Measurements from ENCODE around the gene ANKRD6.

The ANKRD6 gene

GRCh38 chr6:89518352-89519055 is 85.6 kb downstream of the ANKRD6 start:
- DNase-seq, result no peak

- no peak for DNase-seq
These were observed 87.8 kb downstream of the ANKRD6 start for GRCh38 chr6:89520736-89521135.

DNA sequence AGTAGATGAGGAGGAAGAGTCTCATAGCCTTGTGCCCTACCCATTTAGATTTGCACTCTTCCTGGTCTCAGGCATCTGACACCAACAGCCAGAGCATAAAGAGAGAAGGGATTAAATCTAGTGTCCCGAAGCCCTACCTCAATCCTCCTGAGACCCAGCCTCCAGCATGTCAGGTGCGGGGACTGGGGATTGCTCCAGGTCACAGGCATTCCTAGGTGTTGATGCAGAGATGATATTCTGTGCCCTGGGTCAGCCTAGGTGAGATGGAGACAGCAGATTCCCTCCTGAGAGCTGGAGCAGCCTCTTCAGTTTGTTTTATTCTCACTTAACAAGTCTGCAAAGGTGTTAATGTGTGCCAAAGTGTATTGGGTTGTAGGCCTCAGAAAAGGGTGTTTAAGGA is 89.8 kb downstream of the ANKRD6 start:
- no peak for DNase-seq

- no peak for DNase-seq
These were observed 93.0 kb downstream of the ANKRD6 start for GRCh38 chr6:89525786-89526562.

DNA sequence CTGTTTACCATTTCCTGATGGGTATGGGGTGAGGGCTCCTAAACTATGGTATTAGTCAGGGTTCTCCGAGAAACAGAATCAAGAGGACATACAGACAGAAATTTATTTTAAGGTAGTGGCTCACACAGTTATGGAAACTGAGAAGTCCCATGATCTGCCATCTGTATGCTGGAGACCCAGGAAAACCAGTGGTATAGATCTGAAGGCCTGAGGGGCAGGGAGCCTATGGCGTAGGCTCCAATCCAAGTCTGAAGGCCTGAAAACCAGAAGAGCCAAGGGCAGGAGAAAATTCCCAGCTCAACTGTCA is 93.6 kb downstream of the ANKRD6 start:
- DNase-seq, result no peak

DNA sequence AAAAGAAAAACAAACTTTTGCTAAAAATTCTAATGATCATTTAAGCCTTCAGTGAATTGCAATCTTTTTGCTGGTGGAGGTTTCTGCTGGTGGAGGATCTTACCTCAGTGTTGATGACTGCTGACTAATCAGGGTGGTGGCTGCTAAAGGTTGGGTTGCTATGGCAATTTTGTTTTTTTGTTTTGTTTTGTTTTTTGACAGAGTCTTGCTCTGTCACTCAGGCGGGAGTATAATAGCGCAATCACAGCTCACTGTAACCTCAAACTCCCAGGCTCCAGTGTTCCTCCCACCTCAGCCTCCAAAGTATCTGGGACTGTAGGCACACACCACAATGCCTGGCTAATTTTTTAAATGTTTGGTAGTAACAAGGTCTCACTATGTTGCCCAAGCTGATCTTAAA is 94.7 kb downstream of the ANKRD6 start:
- DNase-seq, result no peak

DNA sequence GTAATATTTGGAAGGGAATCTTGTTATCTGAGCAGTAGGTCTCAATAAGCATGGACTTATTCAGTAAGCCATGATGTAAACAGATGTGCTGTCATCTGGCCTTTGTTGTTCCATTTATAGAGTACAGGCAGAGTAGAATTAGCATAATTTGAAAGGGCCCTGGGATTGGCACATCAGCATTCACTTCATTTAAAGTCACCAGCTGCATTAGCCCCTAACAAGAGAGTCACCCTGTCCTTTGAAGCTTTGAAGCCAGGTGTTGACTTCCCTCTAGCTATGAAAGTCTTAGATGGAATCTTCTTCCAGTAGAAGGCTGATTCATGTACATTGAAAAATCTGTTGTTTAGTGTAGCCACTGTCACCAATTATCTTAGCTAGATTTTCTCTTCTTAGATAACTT is 95.9 kb downstream of the ANKRD6 start:
- DNase-seq, result no peak

- DNase-seq, result no peak
These were observed 98.0 kb downstream of the ANKRD6 start for GRCh38 chr6:89530982-89531381.

DNA sequence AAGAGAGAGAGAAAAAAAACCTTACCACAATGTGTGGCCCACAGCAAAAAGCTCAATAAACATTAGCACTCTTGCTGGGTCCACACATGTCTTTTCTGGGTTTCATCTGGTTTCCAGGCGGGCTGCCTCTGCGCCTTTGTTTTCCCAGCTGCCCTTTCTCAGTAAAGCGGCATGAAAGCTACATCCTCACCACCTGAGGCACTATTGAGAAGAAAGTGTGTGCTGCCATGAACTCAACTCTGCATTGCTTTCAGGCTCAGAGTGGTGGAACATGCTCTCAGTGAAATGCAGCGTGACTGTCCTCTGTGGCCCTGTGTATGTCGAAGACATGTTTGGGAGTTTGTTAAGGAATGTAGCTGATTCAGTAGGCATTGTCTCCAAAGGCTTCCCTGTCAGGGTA is 103.3 kb downstream of the ANKRD6 start:
- DNase-seq, result no peak

DNA sequence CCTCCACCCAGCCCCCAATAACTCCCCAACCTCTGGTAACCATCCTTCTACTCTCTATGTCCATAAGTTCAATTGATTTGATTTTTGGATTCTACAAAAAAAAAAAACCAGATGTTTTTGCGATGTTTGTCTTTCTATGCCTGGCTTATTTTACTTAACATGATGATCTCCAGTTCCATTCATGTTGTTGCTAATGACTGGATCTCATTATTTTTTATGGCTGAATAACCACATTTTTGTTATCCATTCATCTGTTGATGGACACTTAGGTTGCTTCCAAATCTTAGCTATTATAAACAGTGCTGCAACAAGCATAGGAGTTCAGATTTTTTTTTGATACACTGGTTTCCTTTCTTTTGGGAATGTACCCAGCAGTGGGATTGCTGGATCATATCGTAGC is 106.8 kb downstream of the ANKRD6 start:
- no peak for DNase-seq

DNA sequence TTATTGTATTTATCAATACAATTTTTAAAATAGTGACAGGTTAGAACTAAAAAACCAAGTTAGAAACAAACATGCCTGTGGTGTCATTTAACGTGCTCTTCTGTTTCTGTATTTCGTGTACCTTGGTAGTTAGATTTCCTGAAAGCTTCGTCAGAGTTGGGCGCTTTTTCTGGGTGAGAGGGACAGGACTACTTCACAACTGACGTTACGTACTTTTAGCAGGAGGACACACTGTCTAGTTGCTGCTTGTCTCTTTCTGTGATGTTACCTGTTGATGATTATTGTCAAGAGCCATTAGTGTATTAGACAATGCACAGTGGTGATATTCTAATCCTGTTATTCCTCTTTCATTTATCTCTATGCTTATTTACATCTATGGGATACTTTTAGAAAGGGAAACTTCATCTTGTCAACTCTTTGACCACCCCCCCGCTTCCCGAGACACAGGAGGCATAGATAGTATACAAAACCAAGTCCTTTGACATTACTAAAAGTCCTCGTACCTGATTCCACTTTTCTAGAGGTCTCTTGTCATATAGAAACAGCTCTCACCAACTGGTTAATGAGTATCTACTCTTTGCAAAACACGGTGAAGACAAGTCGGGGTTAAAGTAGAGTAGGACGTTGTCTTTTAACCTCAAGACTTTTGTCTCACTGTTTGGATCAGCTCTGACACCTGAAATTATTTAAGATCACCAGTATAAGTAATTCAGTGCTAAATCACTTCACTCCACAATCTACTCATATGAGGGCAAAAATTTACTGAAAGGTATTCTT is 109.3 kb downstream of the ANKRD6 start:
- DNase-seq, result no peak

- no peak for DNase-seq
These were observed 109.9 kb downstream of the ANKRD6 start for GRCh38 chr6:89542866-89543265.

DNA sequence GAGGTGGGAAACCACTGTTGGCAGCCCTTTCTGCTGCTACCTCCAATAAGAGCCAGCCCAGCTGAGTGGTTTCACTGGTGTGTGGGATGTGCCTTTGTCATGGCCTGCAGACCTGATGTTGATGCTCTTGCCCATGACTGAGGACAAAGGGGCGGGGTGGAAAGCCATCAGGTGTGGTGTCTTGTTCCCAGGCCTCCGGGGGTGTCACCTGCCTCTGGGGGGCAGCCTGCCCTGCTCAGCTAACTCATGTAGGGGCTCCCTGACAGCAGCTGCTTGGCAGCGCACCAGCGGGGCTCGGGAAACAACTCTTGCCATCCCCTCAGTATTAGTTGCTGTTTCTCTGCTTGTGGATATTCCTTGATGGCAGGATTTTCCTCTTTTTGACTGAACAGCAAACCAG is 114.3 kb downstream of the ANKRD6 start:
- no peak for DNase-seq

DNA sequence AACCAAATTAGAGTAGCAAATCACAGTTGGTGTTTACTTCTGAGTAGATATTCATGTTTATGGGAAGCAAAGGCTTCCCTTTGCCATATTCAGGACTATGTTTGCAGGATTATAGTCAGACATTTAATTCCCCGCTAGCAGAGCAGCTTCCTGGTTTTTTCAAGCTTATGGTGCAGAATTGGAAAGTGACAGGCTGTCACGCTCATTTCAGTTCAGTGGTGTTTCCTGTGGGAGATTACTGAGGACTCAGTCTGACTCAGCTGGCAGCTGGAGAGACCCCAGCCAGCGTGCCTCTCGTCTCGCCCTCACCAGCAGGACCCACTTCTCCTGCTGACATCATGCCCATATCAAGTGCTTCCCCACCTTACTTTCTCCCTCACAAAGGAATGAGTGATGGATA is 120.5 kb downstream of the ANKRD6 start:
- no peak for DNase-seq

GRCh38 chr6:89554106-89554505 is 121.2 kb downstream of the ANKRD6 start:
- DNase-seq, result no peak

- DNase-seq, result no peak
These were observed 122.1 kb downstream of the ANKRD6 start for GRCh38 chr6:89555031-89555430.

DNA sequence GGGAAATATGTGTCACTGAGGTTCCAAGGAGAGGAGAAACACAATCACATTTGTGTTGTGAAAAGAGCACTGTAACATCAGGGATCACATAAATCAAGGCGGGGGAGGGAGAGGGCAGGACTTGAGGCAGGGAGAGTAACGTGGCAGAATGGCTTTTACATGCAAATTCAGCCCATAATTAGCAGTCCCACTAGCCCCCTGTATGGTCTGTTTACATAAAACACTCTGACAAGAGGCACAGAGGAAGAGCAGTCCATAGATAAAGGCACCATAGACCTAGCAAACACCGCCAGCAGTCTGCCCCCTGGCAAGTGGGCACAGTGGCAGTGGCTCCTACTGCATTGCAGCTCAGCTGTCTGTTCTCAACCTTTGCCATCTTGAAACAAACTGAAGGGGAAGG is 122.9 kb downstream of the ANKRD6 start:
- DNase-seq, result no peak

- DNase-seq, result no peak
These were observed 126.5 kb downstream of the ANKRD6 start for GRCh38 chr6:89559487-89559886.

DNA sequence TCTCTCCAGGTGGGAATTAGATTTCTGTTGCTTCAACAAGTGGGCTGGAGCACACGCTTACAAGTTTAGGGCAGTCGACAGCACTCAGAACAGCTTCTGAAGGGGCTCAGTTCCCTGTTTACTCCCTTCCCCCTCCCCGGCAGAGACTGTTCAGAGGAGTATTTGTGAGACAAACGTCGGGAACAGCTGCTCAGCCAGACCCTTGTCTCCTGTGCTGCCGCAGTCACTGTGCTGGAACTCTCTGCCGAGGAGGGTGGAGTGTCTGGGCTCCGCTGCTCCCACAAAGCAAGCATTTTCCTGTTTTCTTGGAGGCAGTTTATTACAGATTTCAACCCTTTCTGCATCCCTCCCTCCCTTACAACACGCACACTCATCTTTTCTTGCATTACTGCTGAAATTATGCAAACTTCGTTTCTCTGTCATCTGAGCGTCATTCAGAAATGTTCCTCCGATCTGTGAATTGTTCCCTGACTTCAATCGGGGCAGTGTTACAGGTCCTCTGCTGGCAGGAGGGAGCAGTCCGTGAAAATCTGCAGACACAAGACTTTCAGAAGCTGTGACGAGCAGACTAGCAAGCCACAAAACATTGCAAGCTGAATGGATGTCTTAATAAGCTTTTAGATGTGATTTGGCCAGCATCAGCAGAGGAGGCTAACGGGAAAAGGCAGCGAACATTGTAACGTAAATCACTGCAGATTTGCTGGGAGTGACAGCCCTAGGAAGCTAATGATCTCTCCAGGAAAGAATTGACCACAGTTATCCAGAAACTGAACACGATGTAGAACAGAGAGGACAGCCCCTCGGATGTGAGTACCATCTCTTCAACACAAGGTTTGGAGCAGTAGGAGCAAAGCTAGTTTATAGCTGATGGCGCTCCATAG is 129.4 kb downstream of the ANKRD6 start:
- DNase-seq, result no peak

- DNase-seq, result no peak
These were observed 130.9 kb downstream of the ANKRD6 start for GRCh38 chr6:89563866-89564265.

DNA sequence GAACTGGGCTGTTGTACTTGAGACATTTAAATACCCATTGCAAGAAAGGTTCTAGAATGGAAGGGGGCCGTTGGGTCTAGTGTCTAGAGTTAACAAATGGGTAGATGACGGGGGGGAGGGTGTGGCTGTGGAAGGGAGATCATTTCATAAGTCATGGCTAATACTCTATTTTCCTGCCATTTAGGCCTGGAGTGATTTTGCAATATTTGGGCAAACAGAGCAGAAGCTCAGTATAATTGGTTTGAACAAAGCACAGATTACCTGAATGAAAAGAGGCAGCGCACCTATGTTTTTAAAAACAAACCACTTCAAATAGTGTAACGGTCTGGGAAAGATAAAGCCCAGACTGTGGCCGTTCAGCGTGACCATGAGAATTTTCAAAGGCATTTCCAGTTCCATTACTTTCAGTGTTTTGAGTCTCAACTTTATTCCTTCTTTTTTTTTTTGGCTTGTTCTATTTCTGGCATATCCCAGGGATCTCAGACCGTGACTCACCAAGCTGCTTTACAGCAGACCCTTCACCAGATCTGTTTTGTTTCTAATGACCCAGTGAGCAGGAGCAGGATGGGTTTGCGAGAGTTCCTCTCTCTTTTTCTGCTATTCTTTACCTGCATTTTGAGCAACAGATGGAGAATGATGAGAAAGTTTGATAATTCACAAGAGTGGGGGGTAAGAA is 131.9 kb downstream of the ANKRD6 start:
- DNase-seq, result no peak

DNA sequence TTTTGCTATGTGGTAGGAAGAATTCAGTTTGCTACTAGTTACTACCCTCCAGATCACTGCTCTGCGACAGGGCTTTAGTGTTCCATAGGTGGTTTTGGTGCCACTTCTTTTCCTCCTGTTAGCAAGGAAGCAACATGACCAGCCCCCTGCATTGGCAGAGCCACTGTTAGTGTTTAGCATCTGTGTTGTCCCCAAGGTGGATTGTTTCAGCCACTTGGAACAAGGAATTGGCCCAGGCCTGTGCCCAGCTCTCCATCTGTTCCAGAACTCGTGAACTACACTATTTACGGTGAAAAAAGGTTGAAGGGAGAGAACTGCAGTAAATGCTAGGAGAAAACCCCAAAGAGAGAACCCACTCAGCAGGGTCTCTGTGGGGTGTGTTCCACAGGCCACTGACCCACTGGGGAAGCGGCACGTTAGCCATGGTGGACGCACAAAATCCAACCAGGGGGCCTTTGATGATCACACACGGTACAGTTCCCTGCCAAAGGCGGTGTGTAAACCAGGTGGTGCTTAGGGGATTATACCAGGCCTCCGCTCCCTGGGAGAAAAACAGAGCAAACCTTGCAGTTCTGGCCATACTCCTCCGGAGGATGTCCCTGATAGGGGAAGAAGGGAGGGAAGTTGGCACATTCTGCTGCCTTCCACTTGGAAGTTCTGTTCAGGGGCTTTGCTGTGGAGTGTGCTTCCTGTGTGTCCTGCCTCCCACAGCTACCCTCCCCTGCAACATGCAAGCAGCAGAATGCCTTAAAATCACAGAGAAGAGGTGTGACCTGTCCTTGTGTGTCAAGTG is 133.3 kb downstream of the ANKRD6 start:
- no peak for DNase-seq
